ENCODE data around the gene PRDM16.

PRDM16 gene

GRCh38 chr1:3215198-3216014 is 146.4 kb downstream of the PRDM16 start:
- in situ Hi-C loops (cut with HindIII; ENCODE audit: low sequenced_read_pairs) = no loop called here

GRCh38 chr1:3216015-3216391 is 147.0 kb downstream of the PRDM16 start:
- in situ Hi-C loops (cut with HindIII; ENCODE audit: low sequenced_read_pairs) = no loop called here

GRCh38 chr1:3217181-3217641 is 148.2 kb downstream of the PRDM16 start:
- in situ Hi-C loops (cut with HindIII; ENCODE audit: low sequenced_read_pairs) = no loop called here

GRCh38 chr1:3217979-3218679 is 149.1 kb downstream of the PRDM16 start:
- in situ Hi-C loops (cut with HindIII; ENCODE audit: low sequenced_read_pairs) = no loop called here

- in situ Hi-C loops (cut with HindIII; ENCODE audit: low sequenced_read_pairs) = no loop called here
Observed at GRCh38 chr1:3219005-3219790, 150.2 kb downstream of the PRDM16 start.

- in situ Hi-C loops (cut with HindIII; ENCODE audit: low sequenced_read_pairs) = no loop called here
Observed at GRCh38 chr1:3219791-3220467, 150.9 kb downstream of the PRDM16 start.

- in situ Hi-C loops (cut with HindIII; ENCODE audit: low sequenced_read_pairs) = no loop called here
Observed at GRCh38 chr1:3221112-3222041, 152.4 kb downstream of the PRDM16 start.

- in situ Hi-C loops (cut with HindIII; ENCODE audit: low sequenced_read_pairs) = no loop called here
Observed at GRCh38 chr1:3222042-3222692, 153.2 kb downstream of the PRDM16 start.

- in situ Hi-C loops (cut with HindIII; ENCODE audit: low sequenced_read_pairs) = no loop called here
Observed at GRCh38 chr1:3225661-3226060, 156.7 kb downstream of the PRDM16 start.

GRCh38 chr1:3226191-3226590 is 157.2 kb downstream of the PRDM16 start:
- in situ Hi-C loops (cut with HindIII; ENCODE audit: low sequenced_read_pairs) = no loop called here

GRCh38 chr1:3226701-3227350 is 157.8 kb downstream of the PRDM16 start:
- in situ Hi-C loops (cut with HindIII; ENCODE audit: low sequenced_read_pairs) = no loop called here

- in situ Hi-C loops (cut with HindIII; ENCODE audit: low sequenced_read_pairs) = no loop called here
Observed at GRCh38 chr1:3227351-3227704, 158.3 kb downstream of the PRDM16 start.

GRCh38 chr1:3227893-3228292 is 158.9 kb downstream of the PRDM16 start:
- in situ Hi-C loops (cut with HindIII; ENCODE audit: low sequenced_read_pairs) = no loop called here

GRCh38 chr1:3229081-3229725 is 160.2 kb downstream of the PRDM16 start:
- in situ Hi-C loops (cut with HindIII; ENCODE audit: low sequenced_read_pairs) = no loop called here

GRCh38 chr1:3230553-3230952 is 161.6 kb downstream of the PRDM16 start:
- in situ Hi-C loops (cut with HindIII; ENCODE audit: low sequenced_read_pairs) = no loop called here

GRCh38 chr1:3231245-3231644 is 162.2 kb downstream of the PRDM16 start:
- in situ Hi-C loops (cut with HindIII; ENCODE audit: low sequenced_read_pairs) = no loop called here

GRCh38 chr1:3231826-3232225 is 162.8 kb downstream of the PRDM16 start:
- in situ Hi-C loops (cut with HindIII; ENCODE audit: low sequenced_read_pairs) = no loop called here

GRCh38 chr1:3233031-3233430 is 164.0 kb downstream of the PRDM16 start:
- in situ Hi-C loops (cut with HindIII; ENCODE audit: low sequenced_read_pairs) = no loop called here
